GM13977 (cell line): ENCODE measurements around the gene FHL5.

Source experiments
- DNase-seq: peaks from one replicate; pipeline ENCODE4 v3.0.0; 2012; ENCODE audit warnings: low spot score
- in situ Hi-C: fragments of 300-500 bp; cut with MboI; formaldehyde crosslinking; loops from one replicate; pipeline ENCODE4 v1.12.0; 2022; ENCODE audit warnings: low sequenced_read_pairs, low pct_unique_long_range_greater_than_20kb, mixed read lengths, inconsistent platforms; ENCODE audit not compliant: unreplicated experiment
- TF ChIP-seq, protein P1 (sequence below): IDR thresholded peaks from 2 replicates; pipeline ENCODE4 v1.5.1; 2012; ENCODE audit warnings: mild to moderate bottlenecking, control low read depth; ENCODE audit not compliant: insufficient read depth; ENCODE audit errors: extremely low read depth, missing control alignments

The FHL5 gene

DNA sequence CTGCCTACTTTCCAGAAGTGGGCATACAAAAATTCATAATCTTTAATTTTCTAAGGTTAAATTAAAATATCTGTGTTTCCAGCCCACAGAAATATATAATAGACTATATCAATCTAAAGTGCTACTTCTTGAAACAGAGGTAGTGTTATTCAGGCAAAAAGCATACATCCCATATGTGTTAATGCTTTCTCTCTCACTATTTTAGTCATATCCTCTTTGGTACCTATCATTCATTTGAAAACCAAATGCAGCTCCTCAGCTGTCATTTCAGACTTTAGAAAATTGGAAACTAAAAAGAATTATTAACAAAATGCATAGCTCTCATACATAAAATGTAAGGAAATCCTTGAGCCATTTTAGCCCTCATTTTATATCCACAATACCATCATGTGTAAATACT is 925 bp downstream of the FHL5 start:
- no peak for DNase-seq
- in situ Hi-C loops = no loop called here
- TF ChIP-seq, protein P1, sequence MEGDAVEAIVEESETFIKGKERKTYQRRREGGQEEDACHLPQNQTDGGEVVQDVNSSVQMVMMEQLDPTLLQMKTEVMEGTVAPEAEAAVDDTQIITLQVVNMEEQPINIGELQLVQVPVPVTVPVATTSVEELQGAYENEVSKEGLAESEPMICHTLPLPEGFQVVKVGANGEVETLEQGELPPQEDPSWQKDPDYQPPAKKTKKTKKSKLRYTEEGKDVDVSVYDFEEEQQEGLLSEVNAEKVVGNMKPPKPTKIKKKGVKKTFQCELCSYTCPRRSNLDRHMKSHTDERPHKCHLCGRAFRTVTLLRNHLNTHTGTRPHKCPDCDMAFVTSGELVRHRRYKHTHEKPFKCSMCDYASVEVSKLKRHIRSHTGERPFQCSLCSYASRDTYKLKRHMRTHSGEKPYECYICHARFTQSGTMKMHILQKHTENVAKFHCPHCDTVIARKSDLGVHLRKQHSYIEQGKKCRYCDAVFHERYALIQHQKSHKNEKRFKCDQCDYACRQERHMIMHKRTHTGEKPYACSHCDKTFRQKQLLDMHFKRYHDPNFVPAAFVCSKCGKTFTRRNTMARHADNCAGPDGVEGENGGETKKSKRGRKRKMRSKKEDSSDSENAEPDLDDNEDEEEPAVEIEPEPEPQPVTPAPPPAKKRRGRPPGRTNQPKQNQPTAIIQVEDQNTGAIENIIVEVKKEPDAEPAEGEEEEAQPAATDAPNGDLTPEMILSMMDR = no peak

DNA sequence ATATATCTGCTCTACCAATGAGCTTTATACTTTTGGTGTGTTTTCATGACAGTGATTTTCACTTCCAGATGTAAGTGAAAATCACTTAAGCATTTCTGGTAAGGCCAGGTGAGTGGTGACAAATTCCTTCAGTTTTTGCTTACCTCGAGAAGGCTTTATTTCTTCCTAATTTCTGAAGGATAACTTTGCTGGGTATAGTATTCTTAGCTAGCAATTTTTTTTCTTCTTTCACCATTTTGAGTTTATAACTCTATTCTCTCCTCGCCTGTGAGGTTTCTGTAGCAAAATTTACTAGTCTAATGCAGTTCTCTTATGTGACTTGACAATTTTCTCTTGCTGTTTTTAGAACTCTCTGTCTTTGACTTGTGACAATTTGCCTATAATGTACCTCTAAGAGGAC is 7.1 kb downstream of the FHL5 start:
- in situ Hi-C loops = no loop called here
- no peak for DNase-seq
- TF ChIP-seq, protein P1 = no peak

DNA sequence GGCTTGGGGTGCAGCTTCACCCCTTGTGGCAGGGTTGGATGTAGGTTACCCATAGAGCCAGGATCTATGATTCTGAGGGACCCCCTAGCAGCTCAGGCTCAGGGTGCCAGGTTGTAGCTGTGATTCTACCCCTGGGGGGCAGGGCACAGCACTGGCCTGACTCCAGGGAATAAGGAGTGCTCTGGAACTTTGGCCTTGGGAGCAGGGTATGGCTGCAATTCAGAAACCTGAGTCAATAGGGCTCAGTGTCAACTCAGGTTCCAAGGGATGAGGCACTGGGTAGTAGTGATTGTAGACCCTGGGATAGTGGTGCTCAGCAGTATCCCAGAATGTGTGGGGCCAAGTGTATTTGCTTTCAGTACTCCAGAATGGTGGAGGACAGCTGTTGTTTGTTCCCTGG is 8.6 kb downstream of the FHL5 start:
- in situ Hi-C loops = no loop called here
- TF ChIP-seq, protein P1 = no peak
- no peak for DNase-seq

DNA sequence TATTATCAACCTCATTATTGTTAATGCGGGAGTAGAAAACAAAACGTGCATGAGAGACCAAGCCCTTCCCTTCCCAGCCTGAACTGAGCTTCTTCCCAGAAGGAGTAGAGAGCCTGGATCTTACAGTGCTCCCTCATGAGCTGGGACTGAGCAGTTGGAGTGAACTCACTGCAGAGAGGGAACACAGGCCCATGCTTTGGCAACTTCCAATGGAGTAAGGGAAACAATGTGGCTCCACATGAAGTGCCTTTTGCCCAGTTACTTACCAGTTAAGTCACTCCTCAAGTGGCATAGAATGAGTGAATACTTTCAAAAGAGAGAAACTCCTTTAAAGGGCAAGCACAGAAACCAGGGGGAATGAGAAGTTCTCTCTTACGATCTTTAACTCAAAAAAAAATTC is 12.4 kb downstream of the FHL5 start:
- TF ChIP-seq, protein P1 = no peak
- no peak for DNase-seq
- in situ Hi-C loops = no loop called here

DNA sequence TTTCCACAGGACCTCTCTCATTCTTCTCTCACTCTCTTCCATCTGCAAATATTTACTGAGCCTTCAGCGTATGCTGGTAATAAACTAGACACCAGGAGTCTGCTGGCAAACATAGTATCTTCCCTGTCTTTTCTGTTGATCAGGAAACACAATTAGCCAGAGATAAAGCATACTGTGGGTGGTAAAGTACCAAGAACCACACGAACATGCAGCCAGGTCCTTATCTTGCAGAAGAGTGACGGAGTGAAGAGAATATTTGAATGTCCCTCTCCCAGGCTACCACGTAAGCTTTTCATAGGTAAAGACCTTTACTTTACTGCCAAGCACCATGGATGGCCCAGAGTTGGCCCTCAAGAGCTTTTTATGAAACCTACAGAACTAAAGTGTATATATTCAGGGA is 13.3 kb downstream of the FHL5 start:
- in situ Hi-C loops = no loop called here
- DNase-seq = no peak
- TF ChIP-seq, protein P1 = no peak

DNA sequence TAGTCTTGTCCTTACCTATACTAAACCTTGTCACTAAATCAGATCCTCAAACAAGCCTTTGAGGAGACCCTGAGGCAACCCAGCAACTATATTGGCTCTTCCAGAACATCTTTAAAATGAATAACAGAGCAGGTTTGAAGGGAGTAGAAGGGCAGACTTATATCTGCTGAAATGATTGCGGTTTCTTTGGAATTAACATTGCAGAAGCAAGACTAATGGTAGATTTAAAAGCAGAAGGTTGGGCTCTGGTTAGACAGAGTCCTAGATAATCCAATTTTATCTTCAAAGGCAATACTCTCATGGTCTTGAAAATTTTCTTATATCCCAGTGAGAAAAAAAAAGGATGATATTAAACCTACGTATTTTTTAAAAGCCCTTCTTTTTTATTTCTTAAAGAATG is 19.1 kb downstream of the FHL5 start:
- in situ Hi-C loops = no loop called here
- TF ChIP-seq, protein P1 = no peak
- DNase-seq = no peak

DNA sequence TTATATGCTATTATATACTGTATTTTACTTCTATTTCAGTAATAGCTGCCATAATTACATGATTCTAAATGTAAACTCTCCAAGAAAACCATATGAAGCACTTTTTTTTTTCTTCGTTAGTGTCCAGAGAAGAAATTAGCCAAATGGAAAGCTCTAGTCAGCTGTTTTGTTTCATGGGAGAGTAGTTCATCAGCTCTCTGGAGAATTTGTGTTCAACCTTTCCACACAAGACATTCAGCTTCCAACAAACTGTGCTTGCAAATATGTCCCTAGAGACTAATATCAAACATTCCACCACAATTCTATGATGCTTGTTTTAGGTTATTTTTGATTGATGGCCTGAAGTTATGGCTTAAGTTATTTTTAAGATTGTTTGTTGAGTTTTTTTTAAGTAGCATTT is 19.5 kb downstream of the FHL5 start:
- in situ Hi-C loops = no loop called here
- no peak for DNase-seq

More for the DNA sequence above, 19.5 kb downstream of the FHL5 start:
- TF ChIP-seq, protein P1 = no peak
